H1 (cell line): ENCODE data around the gene MINDY1. TPM values are rescaled to one million over a fixed set of nuclear protein-coding genes. Genes with fewer than 3 reads are reported as not detected.
A peak's percentile ranks its signal among the peaks of the same experiment; 100 is the strongest.

ENCODE experiments used
- CTCF ChIA-PET: fragments of 300-600 bp; sonication (Branson Sonifier 250); formaldehyde crosslinking; loops from one replicate; lab custom pipeline; 2021; ENCODE audit not compliant: partially characterized antibody; lab: Charles Lee
- POLR2A ChIA-PET: fragments of 300-600 bp; sonication (Branson Sonifier 250); formaldehyde crosslinking; loops from one replicate; lab custom pipeline; 2021; ENCODE audit warnings: inconsistent platforms; ENCODE audit not compliant: partially characterized antibody; lab: Charles Lee
- DNase-seq, 2 experiments: peaks; one replicate each; pipeline versions ENCODE4 v3.0.0 to v3.0.0-alpha.2; 2010 to 2022; ENCODE audit warnings: low spot score in 2 of 2, low read depth in 1 of 2, mixed read lengths in 1 of 2
- FAIRE-seq: peaks from 2 replicates; lab custom pipeline; 2011; peaks lifted over from hg19 to GRCh38; lab: Jason Lieb, UNC
- H2AFZ ChIP-seq: 2 replicates; pipeline ENCODE4 v1.8.1; 2012; ENCODE audit warnings: low read length, inconsistent platforms
- H2AK5ac ChIP-seq: 2 replicates; pipeline ENCODE4 v1.6.1; 2013; ENCODE audit warnings: low read depth, low read length
- H2BK120ac ChIP-seq: replicated peaks from 2 replicates; pipeline ENCODE3; 2013; ENCODE audit warnings: low read depth, low read length, inconsistent platforms
- H2BK12ac ChIP-seq: 2 replicates; pipeline ENCODE4 v1.6.1; 2013; ENCODE audit warnings: low read depth, low read length
- H2BK15ac ChIP-seq: 2 replicates; pipeline ENCODE4 v1.6.1; 2013; ENCODE audit warnings: low read length
- H2BK20ac ChIP-seq: 2 replicates; pipeline ENCODE4 v1.6.1; 2013; ENCODE audit warnings: low read length
- H2BK5ac ChIP-seq: 2 replicates; pipeline ENCODE4 v1.6.1; 2013; ENCODE audit warnings: low read depth, low read length
- H3K14ac ChIP-seq: 2 replicates; pipeline ENCODE4 v1.6.1; 2013; ENCODE audit warnings: inconsistent platforms; ENCODE audit not compliant: insufficient read length
- H3K18ac ChIP-seq: 2 replicates; pipeline ENCODE4 v1.6.1; 2013; ENCODE audit warnings: low read length; ENCODE audit errors: extremely low read depth
- H3K23ac ChIP-seq: 2 replicates; pipeline ENCODE4 v1.6.1; 2013; ENCODE audit warnings: inconsistent platforms; ENCODE audit not compliant: insufficient read length
- H3K23me2 ChIP-seq: 2 replicates; pipeline ENCODE4 v1.6.1; 2013; ENCODE audit warnings: low read depth, low read length
- H3K27ac ChIP-seq: 2 replicates; pipeline ENCODE4 v1.6.1; 2011; ENCODE audit warnings: low read depth, low read length, inconsistent platforms
- H3K27me3 ChIP-seq, 4 experiments: replicated peaks in 1 of 4; 1 replicate in 1 of 4; 2 replicates in 3 of 4; pipeline versions ENCODE4 v1.6.1 to v1.8.1; 2011 to 2013; ENCODE audit warnings: low read length in 3 of 4, mild to moderate bottlenecking in 3 of 4, inconsistent platforms in 2 of 4, mixed read lengths in 2 of 4, moderate library complexity in 1 of 4; ENCODE audit not compliant: control insufficient read depth in 3 of 4, insufficient read depth in 3 of 4; ENCODE audit errors: extremely low read depth in 1 of 4
- H3K36me3 ChIP-seq, 4 experiments: 2 replicates each; pipeline versions ENCODE4 v1.6.1 to v1.8.1; 2011 to 2013; ENCODE audit warnings: mild to moderate bottlenecking in 4 of 4, low read length in 3 of 4, moderate library complexity in 2 of 4, control low read depth in 1 of 4, inconsistent platforms in 1 of 4; ENCODE audit not compliant: insufficient read depth in 4 of 4, control insufficient read depth in 2 of 4
- H3K4ac ChIP-seq: replicated peaks from 2 replicates; pipeline ENCODE3; 2013; ENCODE audit warnings: low read length, low read depth, mixed read lengths, inconsistent platforms; ENCODE audit not compliant: insufficient read length
- H3K4me1 ChIP-seq, 4 experiments: replicated peaks in 1 of 4; 1 replicate in 1 of 4; 2 replicates in 3 of 4; pipeline versions ENCODE4 v1.6.1 to v1.8.1; 2011 to 2013; ENCODE audit warnings: low read length in 3 of 4, inconsistent platforms in 2 of 4, mixed read lengths in 1 of 4; ENCODE audit not compliant: insufficient read depth in 4 of 4, control insufficient read depth in 3 of 4
- H3K4me2 ChIP-seq, 2 experiments: 2 replicates each; pipeline versions ENCODE4 v1.6.1 to v1.8.1; 2011 to 2013; ENCODE audit warnings: low read depth in 2 of 2, low read length in 2 of 2, control low read depth in 1 of 2, inconsistent platforms in 1 of 2, mild to moderate bottlenecking in 1 of 2; ENCODE audit not compliant: insufficient read depth in 1 of 2
- H3K4me3 ChIP-seq, 4 experiments: fragments of 200-600, 300-600 bp in 1 of 4; sonication (generic), shearing (Covaris generic), sonication (Bioruptor Twin) in 1 of 4; 2 replicates each; pipeline versions ENCODE4 v1.5.1 to v1.8.1; 2011 to 2016; ENCODE audit warnings: low read length in 4 of 4, low read depth in 3 of 4, control low read depth in 2 of 4, inconsistent platforms in 2 of 4, mild to moderate bottlenecking in 2 of 4, mixed read lengths in 1 of 4, moderate library complexity in 1 of 4; ENCODE audit not compliant: insufficient read depth in 2 of 4; ENCODE audit errors: extremely low read depth in 1 of 4
- H3K56ac ChIP-seq: replicated peaks from 2 replicates; pipeline ENCODE3; 2013; ENCODE audit warnings: low read depth, mild to moderate bottlenecking, mixed read lengths, low read length, inconsistent platforms; ENCODE audit not compliant: insufficient read length
- H3K79me1 ChIP-seq: 2 replicates; pipeline ENCODE4 v1.6.1; 2013; ENCODE audit warnings: low read depth, low read length, control low read depth
- H3K79me2 ChIP-seq, 2 experiments: 2 replicates each; pipeline versions ENCODE4 v1.6.1 to v1.8.1; 2012 to 2013; ENCODE audit warnings: low read length in 2 of 2, mild to moderate bottlenecking in 2 of 2, inconsistent platforms in 1 of 2; ENCODE audit not compliant: insufficient read depth in 2 of 2, control insufficient read depth in 1 of 2
- H3K9ac ChIP-seq, 4 experiments: replicated peaks in 1 of 4; 1 replicate in 1 of 4; 2 replicates in 3 of 4; pipeline versions ENCODE4 v1.6.1 to v1.8.1; 2011 to 2013; ENCODE audit warnings: low read depth in 3 of 4, low read length in 3 of 4, control low read depth in 2 of 4, mild to moderate bottlenecking in 2 of 4, moderate library complexity in 2 of 4, inconsistent platforms in 1 of 4; ENCODE audit errors: extremely low read depth in 1 of 4
- H3K9me3 ChIP-seq, 2 experiments: 2 replicates each; pipeline versions ENCODE4 v1.6.1 to v1.8.1; 2012 to 2013; ENCODE audit warnings: mild to moderate bottlenecking in 2 of 2, moderate library complexity in 2 of 2, control low read depth in 1 of 2, inconsistent platforms in 1 of 2, low read depth in 1 of 2, low read length in 1 of 2, mixed read lengths in 1 of 2; ENCODE audit not compliant: insufficient read depth in 2 of 2
- H4K20me1 ChIP-seq, 2 experiments: replicated peaks in 1 of 2; 2 replicates each; pipeline versions ENCODE3 to v1.8.1; 2011 to 2013; ENCODE audit warnings: inconsistent platforms in 2 of 2, low read length in 2 of 2, mild to moderate bottlenecking in 1 of 2; ENCODE audit not compliant: insufficient read depth in 2 of 2, control insufficient read depth in 1 of 2
- H4K5ac ChIP-seq: 2 replicates; pipeline ENCODE4 v1.6.1; 2013; ENCODE audit warnings: low read length, low read depth, mixed read lengths, inconsistent platforms; ENCODE audit not compliant: insufficient read length
- H4K8ac ChIP-seq: 2 replicates; pipeline ENCODE4 v1.8.0; 2013; ENCODE audit warnings: mild to moderate bottlenecking, moderate library complexity, low read length, inconsistent platforms; ENCODE audit not compliant: insufficient read depth; ENCODE audit errors: extremely low read depth
- H4K91ac ChIP-seq: replicated peaks from 2 replicates; pipeline ENCODE3; 2013; ENCODE audit warnings: low read length, mixed read lengths, inconsistent platforms; ENCODE audit not compliant: insufficient read length
- JUND ChIP-seq: IDR thresholded peaks from 2 replicates; pipeline ENCODE4 v1.6.1; 2011; ENCODE audit warnings: mild to moderate bottlenecking, improper control_type of control experiment, low read length
- KDM4A ChIP-seq: IDR thresholded peaks from one replicate; pipeline ENCODE4 v1.7.1; 2012; ENCODE audit warnings: low read depth, mild to moderate bottlenecking, moderate library complexity, low read length, inconsistent platforms; ENCODE audit not compliant: severe bottlenecking
- POU5F1 ChIP-seq: IDR thresholded peaks from 2 replicates; pipeline ENCODE4 v1.6.1; 2011; ENCODE audit warnings: low read depth, mild to moderate bottlenecking, low read length, moderate library complexity
- TEAD4 ChIP-seq: IDR thresholded peaks from 2 replicates; pipeline ENCODE4 v1.6.1; 2012; ENCODE audit warnings: low read depth, low read length, inconsistent platforms, mixed read lengths
- ZNF274 ChIP-seq: IDR thresholded peaks from 2 replicates; pipeline ENCODE4 v1.7.0; 2012; ENCODE audit warnings: low read length, borderline replicate concordance; ENCODE audit errors: extremely low read depth
- WGBS, 2 experiments: shearing (Covaris generic) in 1 of 2; methylation state at CpG; one replicate each; pipeline versions ENCODE4 v1.1.6 to v1.1.7; 2013 to 2015; ENCODE audit warnings: low lambda C conversion rate in 2 of 2, mixed read lengths in 2 of 2, inconsistent platforms in 1 of 2, low coverage in 1 of 2, missing lambda C conversion rate in 1 of 2; ENCODE audit not compliant: insufficient replicate concordance in 2 of 2, insufficient coverage in 1 of 2, insufficient read length in 1 of 2; ENCODE audit errors: extremely low coverage in 1 of 2, missing lambda C conversion rate in 1 of 2; 5-methylcytosine and 5-hydroxymethylcytosine counted together
- polyA plus RNA-seq, 7 experiments: library from polyadenylated mRNA; depleted of rRNA in 3 of 7; stranded (reverse) in 5 of 7; unstranded in 2 of 7; fragments of >200 nt in 5 of 7; fragments of 200-250 nt in 2 of 7; gene quantifications; 1 replicate in 5 of 7; 2 replicates in 1 of 7; 4 replicates in 1 of 7; pipeline versions ENCODE4 v1.2.1 to v1.2.3, GENCODE V29; 2011 to 2013; ENCODE audit warnings: missing spikeins in 2 of 7, mixed read lengths in 2 of 7
- total RNA-seq: library from RNA; stranded (reverse); fragmentation: NEBNext Ultra II Directional; extraction: Animal tissue kit (Norgen Biotek cat#: 25700); gene quantifications from 2 replicates; pipeline ENCODE4 v1.2.1, GENCODE V29; 2021
- TF ChIP-seq, protein P1 (sequence below): IDR thresholded peaks from 2 replicates; pipeline ENCODE4 v1.6.1; 2012; ENCODE audit warnings: low read length, inconsistent platforms
- TF ChIP-seq, protein P2 (sequence below): IDR thresholded peaks from 2 replicates; pipeline ENCODE4 v1.6.1; 2012; ENCODE audit warnings: inconsistent platforms

MINDY1 gene
- total and polyA plus RNA-seq, 2 of the 8 experiments (the other 6 are each of a cell fraction or from before 2014, with no cell fraction given): 10.3 to 11.4 TPM

DNA sequence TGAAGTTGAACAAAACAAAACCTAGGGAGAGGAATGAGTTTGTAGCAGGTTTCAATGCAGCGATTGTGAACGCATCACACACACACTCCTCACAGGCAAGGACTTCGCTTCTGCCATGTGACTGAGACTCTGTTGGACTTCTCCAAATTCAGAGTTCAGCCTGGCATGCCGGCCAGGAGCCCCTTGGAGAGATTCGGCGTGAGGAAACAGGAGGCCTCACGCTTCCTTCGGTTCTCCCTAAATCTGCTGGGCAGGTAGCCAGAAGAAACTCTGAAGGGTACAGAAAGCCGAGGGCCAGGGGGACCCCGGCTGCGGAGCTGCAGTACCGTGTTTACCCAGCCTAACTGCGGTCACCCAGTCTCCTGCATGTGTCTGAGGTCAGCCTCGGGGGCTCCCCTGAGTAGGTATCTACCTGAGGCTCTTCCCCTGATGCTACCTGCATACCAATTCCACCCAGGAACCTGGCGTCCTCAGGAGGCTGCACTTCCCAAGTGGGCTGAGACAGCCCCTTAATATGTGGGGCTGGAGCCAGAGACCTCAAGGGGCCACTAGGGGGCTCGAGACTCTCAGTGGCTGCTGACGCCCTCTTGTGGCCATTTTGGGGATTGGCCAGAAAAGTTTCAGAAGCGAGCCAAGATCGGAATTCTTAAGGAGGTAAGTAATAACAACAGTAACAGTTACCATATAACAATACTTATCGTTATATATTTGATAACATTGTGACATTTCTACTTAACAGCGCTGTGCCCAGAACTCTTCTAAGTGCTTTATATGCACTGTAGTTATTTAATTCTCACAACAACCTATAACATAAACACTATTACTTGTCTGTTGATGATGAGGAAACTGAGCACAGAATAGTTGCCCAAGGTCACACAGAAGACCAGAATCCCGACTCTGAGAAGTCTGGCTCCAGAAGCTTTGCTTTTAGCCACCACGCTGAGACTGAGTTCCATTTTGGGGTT, 27.3 kb downstream of the MINDY1 start:
- no peak overlapping the region for H3K23ac ChIP-seq
- no peak overlapping the region for H3K27ac ChIP-seq
- peak overlapping the region; percentile 75; the same call in 1 of the 2 replicates for H2BK12ac ChIP-seq
- no peaks in the 10 kb centered on the region for H3K36me3 ChIP-seq
- WGBS, 2 experiments: 39% methylated on average over 23 of the region's 23 CpGs; no CpG with 5 or more reads in 1 of the 2 experiments
- H3K4me3 ChIP-seq: no peak overlapping the region; a peak in 1 of 8 replicates
- peaks cover 3% of the 10 kb centered on the region for H3K23me2 ChIP-seq
- DNase-seq (peak; percentile 61 to 95), FAIRE-seq (peak; percentile 76)
- no peak overlapping the region for H3K56ac ChIP-seq
- no peaks in the 10 kb centered on the region; the same call in 1 of the 2 replicates for H3K79me1 ChIP-seq
- H4K5ac ChIP-seq: peak overlapping the region; percentile 47
- peak overlapping the region; percentile 23 for H2BK20ac ChIP-seq
- peak overlapping the region; percentile 79; the same call in 1 of the 2 replicates for H2BK5ac ChIP-seq
- H4K20me1 ChIP-seq: no peaks in the 10 kb centered on the region
- H3K27me3 ChIP-seq: no peaks in the 10 kb centered on the region
- H4K8ac ChIP-seq: no peak overlapping the region; the same call in 1 of the 2 replicates
- peak overlapping the region; percentile 91 for H3K18ac ChIP-seq
- no peak overlapping the region; the same call in 1 of the 2 replicates for H2BK15ac ChIP-seq
- ChIA-PET CTCF (interaction anchor here (0.6 to 14.5 kb wide), 16 partner anchors 8 to 205 kb away, joined by 3 to 183 read pairs (median 8); partner anchors contain the start of genes MINDY1 and SETDB1), POLR2A (interaction anchor here (0.6 to 11.3 kb wide), 7 partner anchors 7 to 72 kb away, joined by 3 to 133 read pairs (median 6); partner anchors contain the start of genes CERS2 and MINDY1)
- no peak overlapping the region for H3K9ac ChIP-seq
- no peak overlapping the region for H3K14ac ChIP-seq
- no peaks in the 10 kb centered on the region for H3K9me3 ChIP-seq
- peaks cover 9 to 42% (median 33%) of the 10 kb centered on the region in 4 experiments for H3K4me1 ChIP-seq
- H2AK5ac ChIP-seq: no peak overlapping the region
- H4K91ac ChIP-seq: peak overlapping the region; percentile 36
- no peak overlapping the region for H2AFZ ChIP-seq
- H2BK120ac ChIP-seq: peak overlapping the region; percentile 5
- peak overlapping the region; percentile 36 for H3K4ac ChIP-seq
- peaks cover 0 to 4% of the 10 kb centered on the region in 2 experiments; a peak in 1 of 4 replicates for H3K79me2 ChIP-seq
- H3K4me2 ChIP-seq: peak overlapping the region; percentile 1 to 41; a peak in 3 of 4 replicates
- TF ChIP-seq, protein P1, sequence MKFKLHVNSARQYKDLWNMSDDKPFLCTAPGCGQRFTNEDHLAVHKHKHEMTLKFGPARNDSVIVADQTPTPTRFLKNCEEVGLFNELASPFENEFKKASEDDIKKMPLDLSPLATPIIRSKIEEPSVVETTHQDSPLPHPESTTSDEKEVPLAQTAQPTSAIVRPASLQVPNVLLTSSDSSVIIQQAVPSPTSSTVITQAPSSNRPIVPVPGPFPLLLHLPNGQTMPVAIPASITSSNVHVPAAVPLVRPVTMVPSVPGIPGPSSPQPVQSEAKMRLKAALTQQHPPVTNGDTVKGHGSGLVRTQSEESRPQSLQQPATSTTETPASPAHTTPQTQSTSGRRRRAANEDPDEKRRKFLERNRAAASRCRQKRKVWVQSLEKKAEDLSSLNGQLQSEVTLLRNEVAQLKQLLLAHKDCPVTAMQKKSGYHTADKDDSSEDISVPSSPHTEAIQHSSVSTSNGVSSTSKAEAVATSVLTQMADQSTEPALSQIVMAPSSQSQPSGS: no peak
- no peak for TF ChIP-seq POU5F1
- peak; percentile 73 for TF ChIP-seq JUND
- TF ChIP-seq ZNF274: no peak
- TF ChIP-seq, protein P2, sequence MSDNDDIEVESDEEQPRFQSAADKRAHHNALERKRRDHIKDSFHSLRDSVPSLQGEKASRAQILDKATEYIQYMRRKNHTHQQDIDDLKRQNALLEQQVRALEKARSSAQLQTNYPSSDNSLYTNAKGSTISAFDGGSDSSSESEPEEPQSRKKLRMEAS: no peak
- no peak for TF ChIP-seq TEAD4
- peak; percentile 18 for TF ChIP-seq KDM4A
